Ascending aorta (tissue), 2 donors: ENCODE data around the gene KNDC1. TPM values are rescaled to one million over a fixed set of nuclear protein-coding genes. Genes with fewer than 3 reads are reported as not detected.
A peak's percentile ranks its signal among the peaks of the same experiment; 100 is the strongest.

Experiments used
- DNase-seq, 2 donors: peaks; one replicate each; pipeline ENCODE4 v3.0.0-alpha.2; 2019; ENCODE audit warnings: low spot score in 2 of 2
- H3K27ac ChIP-seq, 2 donors: fragments of 200-600 bp; sonication (generic); one replicate each; pipeline ENCODE4 v1.5.1; 2016 to 2017; ENCODE audit warnings: mild to moderate bottlenecking in 1 of 2
- H3K27me3 ChIP-seq: fragments of 200-600 bp; sonication (generic); one replicate; pipeline ENCODE4 v1.5.1; 2017
- H3K36me3 ChIP-seq, 2 donors: fragments of 200-600 bp; sonication (generic); one replicate each; pipeline ENCODE4 v1.5.1; 2016
- H3K4me1 ChIP-seq, 2 donors: fragments of 200-600 bp; sonication (generic); one replicate each; pipeline ENCODE4 v1.5.1; 2016 to 2017; ENCODE audit warnings: mild to moderate bottlenecking in 1 of 2
- H3K4me3 ChIP-seq, 2 donors: fragments of 200-600 bp; sonication (generic); one replicate each; pipeline ENCODE4 v1.5.1; 2016 to 2017; ENCODE audit warnings: mild to moderate bottlenecking in 1 of 2
- H3K9me3 ChIP-seq, 2 donors: fragments of 200-600 bp; sonication (generic); one replicate each; pipeline ENCODE4 v1.5.1; 2016
- intact Hi-C: fragments of 100-400 bp; cut with DNase I; formaldehyde crosslinking; loops from one replicate; pipeline ENCODE4 v1.15.1; 2023
- total RNA-seq: library from RNA; depleted of rRNA; stranded (reverse); fragments of >200 nt; gene quantifications from one replicate; pipeline ENCODE4 v1.1.0, GENCODE V29; 2016
- TF ChIP-seq, protein P1 (sequence below), 3 experiments: fragments of 200-600 bp in 2 of 3; fragments of 450-650 bp in 1 of 3; sonication (generic) in 2 of 3; IDR thresholded peaks; one replicate each; pipeline ENCODE4 v1.5.1; 2016 to 2019; ENCODE audit warnings: antibody characterized with exemption in 3 of 3, mild to moderate bottlenecking in 1 of 3, moderate library complexity in 1 of 3

The KNDC1 gene
- total RNA-seq, 1 donor from 2014 or later: 0.21 TPM

DNA sequence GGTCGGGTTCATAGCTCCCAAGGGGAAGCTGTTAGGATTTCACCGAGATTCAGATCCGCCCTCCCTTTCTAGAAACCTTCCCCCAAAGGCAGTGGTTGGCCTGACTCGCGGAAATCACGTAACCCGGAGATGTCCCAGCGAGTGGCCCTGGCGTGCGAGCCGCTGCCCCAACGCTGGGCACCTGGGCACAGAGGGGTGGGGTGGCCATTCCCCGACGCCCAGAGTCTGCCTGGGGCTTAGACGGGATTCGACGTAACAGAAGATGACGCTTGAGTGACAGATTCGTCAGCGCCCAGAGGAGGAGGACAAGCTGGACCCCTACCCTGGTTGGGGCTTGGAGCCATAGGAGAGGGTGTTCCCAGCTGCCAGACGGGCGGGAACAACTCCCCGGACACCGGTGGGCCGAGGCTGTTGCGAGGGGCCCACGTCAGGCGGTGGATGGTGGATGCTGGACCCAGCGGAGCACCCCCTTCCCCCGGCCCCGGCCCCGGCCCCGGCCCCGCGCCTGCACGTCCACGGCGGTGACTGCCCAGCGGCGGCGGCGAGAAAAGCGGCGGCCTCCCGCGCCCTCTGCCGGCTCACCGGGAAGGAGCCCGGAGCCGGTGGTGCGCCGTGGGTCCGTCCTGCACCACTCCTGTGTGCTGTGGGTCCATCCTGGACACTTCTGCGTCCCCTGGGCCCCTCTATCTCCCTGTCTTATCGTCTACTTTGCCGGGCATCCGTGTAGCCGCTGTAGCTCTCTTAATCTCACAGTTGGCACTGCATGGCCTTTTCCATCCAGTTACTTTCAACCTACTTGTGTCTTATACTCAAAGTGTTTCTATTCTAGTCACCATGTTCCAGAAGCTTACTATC lies 35.4 kb upstream of the KNDC1 start:
- H3K4me3 ChIP-seq: no peak overlapping the region
- no peaks in the 10 kb centered on the region for H3K4me1 ChIP-seq
- TF ChIP-seq, protein P1, sequence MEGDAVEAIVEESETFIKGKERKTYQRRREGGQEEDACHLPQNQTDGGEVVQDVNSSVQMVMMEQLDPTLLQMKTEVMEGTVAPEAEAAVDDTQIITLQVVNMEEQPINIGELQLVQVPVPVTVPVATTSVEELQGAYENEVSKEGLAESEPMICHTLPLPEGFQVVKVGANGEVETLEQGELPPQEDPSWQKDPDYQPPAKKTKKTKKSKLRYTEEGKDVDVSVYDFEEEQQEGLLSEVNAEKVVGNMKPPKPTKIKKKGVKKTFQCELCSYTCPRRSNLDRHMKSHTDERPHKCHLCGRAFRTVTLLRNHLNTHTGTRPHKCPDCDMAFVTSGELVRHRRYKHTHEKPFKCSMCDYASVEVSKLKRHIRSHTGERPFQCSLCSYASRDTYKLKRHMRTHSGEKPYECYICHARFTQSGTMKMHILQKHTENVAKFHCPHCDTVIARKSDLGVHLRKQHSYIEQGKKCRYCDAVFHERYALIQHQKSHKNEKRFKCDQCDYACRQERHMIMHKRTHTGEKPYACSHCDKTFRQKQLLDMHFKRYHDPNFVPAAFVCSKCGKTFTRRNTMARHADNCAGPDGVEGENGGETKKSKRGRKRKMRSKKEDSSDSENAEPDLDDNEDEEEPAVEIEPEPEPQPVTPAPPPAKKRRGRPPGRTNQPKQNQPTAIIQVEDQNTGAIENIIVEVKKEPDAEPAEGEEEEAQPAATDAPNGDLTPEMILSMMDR (IDR thresholded peaks at IDR 0.05): peak in 1 of 3 experiments; percentile 23
- intact Hi-C loops: no loop called here
- no peak overlapping the region for H3K27ac ChIP-seq
- DNase-seq: no peak
- H3K36me3 ChIP-seq: no peaks in the 10 kb centered on the region
- H3K27me3 ChIP-seq: no peaks in the 10 kb centered on the region
- H3K9me3 ChIP-seq: no peaks in the 10 kb centered on the region

DNA sequence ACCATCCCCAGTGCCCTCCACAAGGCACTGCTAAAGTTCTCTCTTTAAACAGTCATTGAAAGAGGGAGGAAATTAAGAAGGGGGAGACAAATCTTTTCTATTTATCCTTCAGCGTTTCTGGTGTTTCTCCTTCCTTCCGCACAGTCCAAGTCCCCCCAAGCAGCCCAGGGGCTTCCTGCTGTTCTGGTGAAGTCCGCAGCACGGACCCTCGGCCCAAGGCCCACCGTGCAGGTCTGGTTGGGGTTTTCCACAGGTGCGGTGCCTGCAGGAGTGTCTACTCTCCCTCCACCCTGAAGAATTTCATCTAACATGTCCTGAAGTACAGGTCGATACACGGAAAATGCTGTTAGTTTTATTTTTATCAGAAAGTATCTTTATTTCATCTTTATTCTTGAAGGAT lies 34.1 kb upstream of the KNDC1 start:
- Histone ChIP-seq H3K27me3 (no peaks in the 10 kb centered on the region), H3K9me3 (no peaks in the 10 kb centered on the region), H3K36me3 (no peaks in the 10 kb centered on the region), H3K4me1 (no peaks in the 10 kb centered on the region), H3K4me3 (no peak overlapping the region), H3K27ac (no peak overlapping the region)
- intact Hi-C loops: no loop called here
- TF ChIP-seq, protein P1 (IDR thresholded peaks at IDR 0.05): no peak
- DNase-seq: no peak

DNA sequence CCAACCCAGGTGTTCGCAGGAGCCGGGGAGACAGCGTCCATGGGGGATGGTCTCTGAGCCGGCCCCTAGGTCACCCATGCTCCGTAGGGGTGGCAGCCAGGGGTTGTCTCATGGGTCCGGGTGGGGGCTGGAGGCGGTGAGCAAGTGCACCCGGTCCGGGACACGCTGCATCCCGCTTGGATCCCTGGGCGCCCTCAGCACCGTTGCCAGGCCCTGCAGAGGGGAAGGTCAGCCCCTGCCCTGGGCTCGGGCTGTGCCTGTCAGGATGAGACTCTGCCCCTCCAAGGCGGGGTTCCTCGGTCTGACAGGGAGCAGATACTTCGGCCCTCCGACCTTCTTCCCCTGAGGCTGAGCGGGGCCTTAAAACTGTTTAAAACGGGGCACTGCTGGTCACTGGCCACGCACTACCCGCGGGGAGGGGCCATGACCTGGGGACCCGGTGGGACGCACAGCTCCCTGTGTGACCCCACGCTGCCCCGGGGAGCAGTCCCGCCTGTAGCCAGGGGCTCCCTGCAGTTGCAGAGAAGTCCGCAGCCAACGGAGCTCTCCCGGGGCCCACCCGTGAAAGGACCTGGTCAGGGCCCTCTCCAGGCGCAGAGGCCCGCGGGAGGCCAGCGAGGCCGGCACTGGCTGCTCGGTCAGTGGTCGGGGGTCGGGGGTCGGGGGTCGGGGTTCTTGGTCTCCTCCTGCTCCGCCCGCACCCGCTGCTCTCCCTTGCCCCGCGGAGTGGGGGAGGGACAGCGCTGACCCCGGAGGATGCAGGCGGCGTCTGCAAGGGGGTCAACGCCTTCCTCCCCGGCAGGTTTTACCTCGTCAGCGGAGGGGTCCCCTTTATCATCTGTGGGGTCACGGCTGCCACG lies 33.4 kb upstream of the KNDC1 start:
- H3K27me3 ChIP-seq: no peaks in the 10 kb centered on the region
- no peak overlapping the region for H3K4me3 ChIP-seq
- no peaks in the 10 kb centered on the region for H3K4me1 ChIP-seq
- no peak for DNase-seq
- TF ChIP-seq, protein P1 (IDR thresholded peaks at IDR 0.05): no peak
- H3K9me3 ChIP-seq: no peaks in the 10 kb centered on the region
- H3K27ac ChIP-seq: no peak overlapping the region
- H3K36me3 ChIP-seq: no peaks in the 10 kb centered on the region
- intact Hi-C loops: no loop called here

- H3K9me3 ChIP-seq: no peaks in the 10 kb centered on the region
- no peak overlapping the region for H3K4me3 ChIP-seq
- intact Hi-C loops: no loop called here
- no peaks in the 10 kb centered on the region for H3K36me3 ChIP-seq
- no peak overlapping the region for H3K27ac ChIP-seq
- TF ChIP-seq, protein P1 (IDR thresholded peaks at IDR 0.05): no peak
- DNase-seq: no peak
- H3K4me1 ChIP-seq: no peaks in the 10 kb centered on the region
- no peaks in the 10 kb centered on the region for H3K27me3 ChIP-seq
Measured at GRCh38 chr10:133127291-133128125, 32.5 kb upstream of the KNDC1 start.
